NOMO-1 treated with dmso at 0.1 percent for 144 hours (cell line): Measurements from ENCODE around the gene MDFIC.

ENCODE experiments used
- DNase-seq: peaks from one replicate; lab custom pipeline; 2025; ENCODE audit not compliant: unreplicated experiment; lab: John Stamatoyannopoulos, UW

The MDFIC gene

DNA sequence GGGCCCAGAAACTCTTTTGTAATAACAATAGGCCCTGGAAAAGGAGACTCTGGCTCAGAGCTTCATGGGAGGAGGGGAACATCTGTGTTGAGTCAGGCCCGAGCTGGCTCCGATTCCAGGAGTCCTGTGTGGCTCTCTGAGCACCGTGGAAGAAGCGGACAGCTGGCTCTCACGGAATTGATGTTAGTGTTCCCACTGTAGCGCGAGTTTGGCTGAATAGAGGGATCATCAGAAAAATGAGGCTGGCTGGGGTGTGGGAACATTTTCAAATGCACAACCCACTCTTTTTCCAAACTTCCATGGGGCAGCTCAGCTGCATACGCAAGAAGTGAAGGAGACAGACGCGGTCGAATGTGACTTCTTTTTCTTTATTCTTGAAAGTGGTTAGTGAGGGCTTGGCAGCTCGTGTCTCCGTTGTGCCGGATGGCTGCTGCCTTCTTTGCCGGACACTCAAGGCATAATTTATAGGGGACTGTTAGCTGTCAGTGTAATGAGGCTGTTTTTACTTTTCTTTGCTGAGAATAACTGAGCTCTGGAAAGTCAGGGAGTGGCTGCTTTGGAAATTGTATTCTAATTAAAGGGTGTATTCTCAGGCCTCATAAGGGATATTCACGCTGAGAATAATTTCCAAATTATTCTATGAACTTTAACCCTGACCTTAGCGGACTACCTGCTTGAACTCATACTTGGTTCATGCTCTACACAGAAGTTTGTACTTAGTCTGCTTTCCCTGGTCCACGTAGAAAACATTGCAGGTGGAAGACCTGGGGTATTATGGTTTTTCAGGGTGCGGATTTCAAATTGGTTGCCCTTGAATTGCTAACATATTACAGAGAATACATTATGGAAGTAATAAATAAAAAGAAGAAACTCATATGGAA is 23.1 kb downstream of the MDFIC start:
- no peak for DNase-seq

DNA sequence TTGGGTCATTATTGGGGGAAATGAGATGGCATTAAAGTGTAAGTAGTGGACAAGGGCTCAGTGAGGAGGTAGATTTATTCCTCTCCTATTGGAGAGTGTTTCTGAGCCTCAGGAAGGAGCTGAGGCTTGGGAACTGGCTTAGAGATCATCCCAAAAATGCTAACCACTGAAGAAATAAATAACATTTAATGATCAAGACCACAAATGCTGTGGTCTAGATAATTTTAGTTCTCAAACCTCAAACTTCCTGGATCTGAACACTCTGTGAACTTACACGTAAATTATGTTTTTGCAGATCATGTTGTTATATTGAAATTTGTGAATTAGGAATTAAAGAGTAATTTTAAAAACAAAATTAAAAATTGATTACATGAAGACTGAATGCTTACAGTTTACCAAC is 27.3 kb downstream of the MDFIC start:
- DNase-seq, result no peak

DNA sequence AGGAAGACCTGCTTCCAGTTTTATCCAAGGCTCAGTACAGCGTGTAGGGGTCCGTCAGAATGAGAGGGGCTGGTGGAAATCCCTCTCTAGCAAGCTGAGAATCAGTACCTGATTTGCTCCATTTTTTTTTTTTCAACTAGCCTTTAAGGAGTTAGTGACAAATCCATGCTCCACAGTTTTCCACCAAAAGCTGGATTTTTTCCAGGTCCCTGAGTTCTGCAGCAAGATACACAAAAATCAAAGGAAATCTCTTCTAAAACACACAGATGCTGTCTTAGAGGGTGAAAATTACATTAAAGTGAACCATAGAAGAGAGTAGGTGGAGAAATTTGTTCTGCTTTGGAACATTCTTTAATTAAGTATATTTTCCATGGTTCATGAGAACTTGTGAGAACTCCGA is 30.4 kb downstream of the MDFIC start:
- no peak for DNase-seq

DNA sequence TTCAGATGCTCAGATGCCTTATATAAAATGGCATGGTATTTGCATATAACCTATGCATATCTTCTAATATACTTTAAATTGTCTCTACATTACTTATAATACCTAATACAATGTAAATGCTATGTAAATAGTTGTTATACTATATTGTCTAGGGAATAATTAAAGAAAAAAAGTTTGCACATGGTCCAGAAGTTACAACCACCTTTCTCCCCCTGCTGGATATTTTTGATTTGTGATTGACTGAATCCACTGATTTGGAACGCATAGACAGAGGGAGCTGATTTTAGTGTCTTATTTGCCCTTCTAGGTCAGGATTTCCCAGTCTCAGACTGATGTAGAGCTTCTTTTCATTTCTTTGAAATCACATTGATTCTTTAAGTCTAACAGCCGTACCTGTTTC is 31.8 kb downstream of the MDFIC start:
- no peak for DNase-seq

DNA sequence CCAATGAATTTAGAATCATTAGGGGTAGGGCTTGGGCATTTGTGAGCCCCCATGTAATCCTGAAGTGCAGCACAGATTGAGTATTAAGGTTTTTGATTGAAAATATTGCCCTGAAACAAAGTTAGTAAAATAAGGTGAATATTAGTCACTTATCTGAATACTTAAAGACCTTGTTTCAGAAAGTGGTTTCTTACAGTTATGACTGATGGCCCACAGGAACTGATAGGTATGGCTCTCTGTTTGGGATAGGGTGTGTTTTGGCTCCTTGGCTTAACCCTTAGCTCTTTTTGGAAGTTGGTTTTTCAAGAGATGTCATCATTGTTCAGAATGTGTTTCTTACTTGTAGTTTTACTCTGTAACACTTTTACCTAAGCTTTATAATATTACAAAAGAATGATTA is 34.8 kb downstream of the MDFIC start:
- no peak for DNase-seq

DNA sequence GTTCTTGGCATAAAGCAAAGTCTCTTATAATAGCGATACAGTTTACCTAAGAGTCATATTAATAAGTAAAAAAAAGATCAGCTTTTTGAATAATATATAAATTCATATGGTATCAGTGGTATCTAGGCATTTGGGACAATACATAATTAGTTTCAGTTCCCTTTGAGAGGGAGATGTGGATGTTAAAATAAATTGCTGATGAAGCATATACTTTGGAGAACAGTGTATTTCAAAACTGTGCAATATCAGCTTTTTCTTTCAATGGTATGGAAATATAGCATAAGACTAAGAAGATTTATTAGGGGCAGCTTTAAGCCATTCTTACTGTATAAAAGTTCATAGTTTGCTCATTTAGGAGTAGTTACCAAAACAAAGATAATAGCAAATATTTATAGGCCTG is 35.5 kb downstream of the MDFIC start:
- no peak for DNase-seq

DNA sequence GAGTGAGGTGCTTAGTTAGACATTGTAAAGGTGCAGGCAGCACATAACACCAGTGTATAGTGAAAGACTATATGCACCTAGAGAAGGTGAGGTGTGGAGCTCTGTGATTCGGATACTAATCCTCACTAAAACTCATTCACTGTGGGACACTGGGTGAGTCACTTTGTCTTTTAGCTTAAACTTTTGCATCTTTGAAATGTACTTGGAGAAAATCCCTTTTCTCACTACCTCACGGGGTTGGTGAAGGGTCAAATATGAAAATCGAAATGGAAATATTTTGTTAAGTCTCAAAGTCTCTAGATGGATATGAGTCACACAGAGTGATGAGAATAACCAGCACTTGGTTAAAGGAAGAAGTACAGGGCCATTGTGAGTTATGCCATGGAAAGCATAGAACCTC is 38.0 kb downstream of the MDFIC start:
- DNase-seq, result no peak

DNA sequence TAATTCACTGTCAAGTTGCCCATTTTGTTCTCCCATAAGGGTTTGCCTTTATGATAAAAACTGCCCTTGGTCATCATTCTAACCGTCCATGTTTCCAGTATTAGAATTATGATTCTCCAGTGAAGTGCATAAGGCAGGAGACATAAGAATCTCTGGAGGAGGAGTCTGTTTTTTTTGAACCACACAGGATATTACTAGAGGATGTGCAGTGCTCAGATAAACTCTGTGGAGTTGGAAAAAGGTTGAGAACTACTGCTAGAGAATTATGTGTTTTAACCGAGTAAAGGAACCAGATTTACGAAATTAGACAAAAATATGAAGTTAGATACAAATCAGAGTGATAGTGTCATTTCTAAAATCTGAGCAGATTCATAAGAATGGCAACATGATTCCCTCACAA is 40.5 kb downstream of the MDFIC start:
- no peak for DNase-seq

DNA sequence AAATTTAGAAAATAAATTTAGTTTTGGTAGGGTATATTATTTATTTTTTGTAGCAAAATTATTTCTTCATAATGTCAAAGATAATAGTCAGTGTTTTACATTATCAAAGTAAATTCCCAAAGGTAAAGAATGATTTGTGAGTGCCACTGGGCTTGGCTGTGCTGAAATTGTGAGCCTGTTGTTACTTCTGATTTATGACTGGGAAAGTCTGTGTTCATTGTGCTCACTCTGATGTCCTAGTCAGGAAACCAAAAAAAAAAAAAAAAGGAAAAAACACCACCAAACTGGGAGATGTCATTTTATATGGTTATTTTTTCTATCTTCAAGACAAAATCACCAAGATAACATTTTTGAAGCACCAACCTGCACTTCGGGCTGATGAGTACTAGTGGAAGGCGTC is 44.3 kb downstream of the MDFIC start:
- DNase-seq, result no peak

DNA sequence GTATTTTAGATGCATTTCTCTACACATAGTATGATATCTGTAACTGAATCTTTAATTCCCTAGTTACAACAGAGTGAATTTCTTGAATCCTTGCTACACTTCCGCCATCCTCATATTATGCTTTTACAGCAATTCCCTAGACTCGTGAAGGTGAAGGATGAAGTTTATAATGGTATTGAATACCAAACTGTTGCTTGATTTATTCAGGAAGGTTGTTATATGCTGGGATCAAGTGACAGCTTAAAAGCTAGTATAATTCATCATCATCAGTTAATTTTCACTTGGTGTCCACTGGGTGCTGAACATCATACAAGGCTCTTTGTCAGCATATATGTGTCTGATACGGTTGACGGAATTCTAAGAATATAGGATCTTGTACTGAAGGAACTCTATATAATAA is 47.2 kb downstream of the MDFIC start:
- DNase-seq, result no peak

DNA sequence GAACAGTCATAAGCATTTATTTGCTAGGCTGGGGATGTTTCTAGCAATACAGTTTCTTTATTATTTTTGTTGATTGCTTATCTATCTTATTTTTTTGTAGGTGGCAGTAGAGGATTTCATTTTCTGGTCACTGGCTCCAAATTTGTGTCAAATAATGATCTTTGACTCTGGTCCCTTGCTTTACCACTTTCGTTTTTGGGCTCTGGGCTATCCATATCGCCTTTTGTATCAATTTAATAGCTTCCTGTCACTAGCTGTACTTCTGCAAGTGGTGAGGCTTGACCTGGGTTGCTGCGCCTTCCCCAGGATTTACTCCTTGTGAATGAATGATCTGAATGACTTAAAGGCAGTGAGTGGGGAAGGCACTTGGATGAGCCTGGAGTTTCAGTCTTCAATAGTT is 48.4 kb downstream of the MDFIC start:
- no peak for DNase-seq

DNA sequence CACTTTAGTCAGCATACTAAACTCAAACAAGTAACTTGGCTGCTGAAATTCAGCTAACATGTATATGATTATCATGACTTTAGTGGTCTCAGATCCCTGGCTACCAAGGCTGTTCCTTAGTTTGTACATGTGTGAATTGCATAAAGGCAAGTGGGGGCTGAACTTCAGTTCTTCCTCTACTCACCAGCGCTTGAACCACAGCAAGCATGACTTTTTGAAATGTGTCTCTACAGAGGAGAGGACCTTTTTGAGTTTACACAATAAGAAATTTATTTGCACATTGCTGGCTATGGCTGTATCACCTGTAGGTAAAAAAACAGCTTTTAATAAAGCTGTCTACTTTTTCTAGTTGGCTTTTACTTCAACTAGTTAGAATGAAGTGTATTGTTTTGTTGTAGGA is 48.8 kb downstream of the MDFIC start:
- no peak for DNase-seq

DNA sequence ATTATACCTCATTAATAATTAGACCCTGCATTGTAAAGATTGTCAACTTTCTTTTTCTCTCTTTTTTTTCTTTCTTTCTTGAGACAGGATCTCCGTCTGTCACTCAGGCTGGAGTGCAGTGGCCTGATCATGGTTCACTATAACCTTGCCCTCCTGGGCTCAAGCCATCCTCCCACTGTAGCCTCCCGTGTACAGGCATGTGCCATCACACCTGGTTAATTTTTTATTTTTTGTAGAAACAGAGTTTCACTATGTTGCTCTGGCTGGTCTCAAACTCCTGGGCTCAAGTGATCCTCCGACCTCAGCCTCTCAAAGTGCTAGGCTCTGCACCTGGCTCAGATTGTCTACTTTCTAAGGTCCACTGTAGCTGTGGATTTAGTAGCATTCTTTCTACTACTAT is 50.7 kb downstream of the MDFIC start:
- no peak for DNase-seq

DNA sequence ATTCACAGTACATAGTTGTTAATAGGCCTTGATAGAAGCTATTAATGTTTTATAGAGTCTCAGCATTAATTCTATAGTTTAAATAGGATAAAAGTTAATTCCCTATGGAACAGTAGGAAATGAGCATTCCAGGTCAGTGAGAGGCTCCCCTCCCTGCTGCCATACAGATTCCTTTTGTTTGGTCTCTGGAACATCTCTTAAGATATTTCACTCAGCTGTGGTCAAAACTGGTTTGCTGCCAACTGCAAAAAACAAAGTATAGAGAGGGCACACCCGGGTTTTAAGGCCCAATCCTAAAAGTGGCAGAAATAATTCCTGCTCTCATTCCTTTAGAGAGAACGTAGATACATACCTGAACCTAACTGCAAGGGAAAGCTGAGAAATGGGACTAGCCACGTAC is 51.3 kb downstream of the MDFIC start:
- no peak for DNase-seq

DNA sequence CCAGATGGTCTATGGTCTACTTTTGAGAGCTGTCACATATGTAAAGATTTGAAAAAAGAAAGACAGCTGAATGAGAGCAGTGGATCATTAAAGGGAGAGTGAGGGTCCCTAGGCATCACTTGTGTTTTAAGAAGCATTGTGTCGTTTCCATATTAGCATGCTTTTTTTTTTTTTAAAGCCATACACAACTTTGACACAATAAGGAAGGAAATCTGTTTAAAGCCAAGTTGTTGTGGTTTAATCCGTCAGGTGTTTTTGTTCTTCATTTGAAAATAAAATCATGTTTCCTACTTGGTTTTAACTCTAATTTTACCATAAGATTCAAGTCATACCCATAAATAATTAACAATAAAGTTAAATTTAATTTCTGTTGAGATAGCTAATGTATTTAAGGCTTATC is 53.5 kb downstream of the MDFIC start:
- no peak for DNase-seq

DNA sequence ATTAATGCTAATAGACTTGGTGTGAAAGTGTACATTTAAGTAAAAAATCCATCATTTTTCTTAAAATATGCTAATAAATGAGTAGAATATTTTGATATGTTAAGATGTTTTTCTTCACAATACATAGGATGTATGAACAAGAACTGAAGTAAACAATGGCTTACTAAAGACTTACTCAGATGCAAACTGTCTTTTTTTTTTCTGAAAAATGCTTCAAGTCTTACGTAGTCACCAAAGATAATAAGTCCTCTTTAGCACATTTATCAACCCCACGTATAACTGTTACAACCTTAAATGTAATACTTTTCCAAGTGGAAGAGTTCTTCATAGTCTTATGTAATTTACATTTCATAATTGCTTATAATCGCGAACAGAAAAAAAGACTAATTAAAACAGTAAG is 54.8 kb downstream of the MDFIC start:
- no peak for DNase-seq

DNA sequence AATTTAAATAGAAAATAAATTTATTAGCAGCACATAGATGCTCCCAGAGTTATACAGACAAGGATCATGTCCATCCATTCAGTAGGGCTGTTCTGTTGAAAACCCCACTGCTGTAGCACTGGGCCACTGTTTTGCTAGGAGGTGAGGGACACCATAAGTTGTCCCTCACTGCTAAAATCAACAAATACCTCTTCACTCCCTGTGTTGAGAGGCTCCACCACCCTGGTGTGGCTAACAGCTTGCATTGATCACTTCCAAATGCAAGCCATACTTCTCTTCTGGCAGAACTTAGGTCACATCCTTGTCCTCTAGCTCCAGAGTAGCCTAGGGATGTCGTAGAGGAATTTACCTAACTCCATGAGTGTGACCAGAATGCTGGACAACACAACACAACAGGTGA is 55.4 kb downstream of the MDFIC start:
- DNase-seq, result no peak

DNA sequence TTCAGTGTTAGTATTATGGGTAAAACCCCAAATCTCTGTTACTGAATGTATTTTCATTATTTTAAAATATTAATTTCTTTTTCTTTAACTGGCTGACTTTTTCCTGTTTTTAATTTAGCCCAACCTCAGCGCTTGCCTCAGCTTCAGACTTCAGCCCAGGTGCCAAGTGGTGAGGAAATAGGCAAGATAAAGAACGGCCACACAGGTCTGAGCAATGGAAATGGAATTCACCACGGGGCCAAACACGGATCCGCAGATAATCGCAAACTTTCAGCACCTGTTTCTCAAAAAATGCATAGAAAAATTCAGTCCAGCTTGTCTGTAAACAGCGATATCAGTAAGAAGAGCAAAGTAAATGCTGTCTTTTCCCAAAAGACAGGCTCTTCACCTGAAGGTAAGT is 57.5 kb downstream of the MDFIC start:
- no peak for DNase-seq

DNA sequence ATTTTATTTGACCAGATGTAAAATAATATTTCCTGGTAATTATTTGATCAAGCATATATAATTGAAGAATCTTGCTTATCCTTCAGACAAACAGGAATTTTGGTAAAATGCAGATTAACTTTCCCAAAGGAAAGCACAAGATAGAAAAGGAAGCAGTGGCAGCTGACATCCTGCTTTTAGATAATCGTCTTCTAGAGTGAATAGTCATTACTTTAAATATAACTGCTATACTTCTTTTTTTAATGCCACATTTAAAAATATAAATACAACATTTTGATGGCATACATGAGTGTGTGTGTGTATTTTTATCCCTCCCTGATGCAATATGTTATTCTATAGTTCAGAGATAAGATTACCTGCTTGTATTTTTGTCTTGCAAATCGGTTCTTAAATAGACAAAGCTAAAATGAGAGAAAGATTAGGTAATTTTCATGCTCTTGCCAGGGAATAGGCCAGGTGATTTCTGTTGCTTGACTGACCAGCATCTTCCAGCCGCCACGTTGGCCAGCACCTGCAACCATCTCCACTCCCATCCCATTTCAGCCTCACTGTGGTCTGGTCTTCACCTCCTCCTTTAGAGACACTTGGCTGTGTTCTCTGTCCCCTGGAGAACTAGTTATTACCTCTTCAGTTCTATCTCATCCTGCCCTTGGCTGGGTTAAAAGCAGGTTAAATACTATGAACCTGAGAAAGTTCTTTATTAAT is 58.1 kb downstream of the MDFIC start:
- no peak for DNase-seq

DNA sequence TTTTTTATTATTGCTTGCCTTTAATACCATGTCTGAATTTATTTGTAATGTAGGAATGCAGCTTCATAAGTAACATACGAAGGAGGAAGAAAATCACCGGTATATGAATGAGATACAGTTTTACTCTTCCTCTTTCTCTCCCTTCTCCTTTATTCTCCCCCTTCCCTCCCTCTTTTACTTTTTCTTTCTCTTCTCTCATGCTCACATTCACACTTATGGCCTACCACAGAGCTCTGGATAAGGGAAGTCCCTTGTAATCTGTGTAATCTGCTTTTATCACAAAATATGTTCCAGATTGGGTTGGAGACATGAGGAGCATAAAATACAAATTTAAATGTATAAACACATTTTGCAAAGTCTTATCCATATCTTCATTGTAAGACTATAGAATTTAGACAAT is 59.4 kb downstream of the MDFIC start:
- DNase-seq, result no peak

DNA sequence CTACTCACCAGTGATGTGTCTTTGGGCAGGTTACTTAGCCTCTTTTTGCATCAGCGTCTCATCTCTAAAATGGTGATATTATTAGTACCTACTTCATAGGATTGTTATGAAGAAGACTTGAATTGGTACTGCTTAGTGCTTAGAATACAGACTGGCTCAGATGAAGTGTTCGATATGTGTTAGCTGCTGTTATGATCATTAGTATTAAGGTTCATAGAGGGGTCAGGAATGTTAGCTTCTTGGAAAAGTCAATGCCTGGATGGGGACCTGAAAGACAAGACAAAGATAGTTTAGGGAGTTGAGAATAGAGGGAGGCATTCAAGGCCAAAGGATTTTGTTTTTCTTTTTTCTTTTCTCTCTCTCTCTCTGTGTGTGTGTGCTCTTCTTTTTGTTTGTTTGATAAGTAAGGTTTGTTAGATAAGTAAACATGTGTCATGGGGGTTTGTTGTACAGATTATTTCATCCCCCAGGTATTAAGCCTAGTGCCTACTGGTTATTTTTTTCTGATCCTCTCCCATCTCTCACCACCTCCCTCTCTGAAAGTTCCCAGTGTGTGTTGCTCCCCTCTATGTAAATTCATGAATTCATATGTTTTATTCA is 63.3 kb downstream of the MDFIC start:
- no peak for DNase-seq
